Adrenal gland (tissue), 12 donors: ENCODE measurements around the gene MTF1. TPM values are rescaled to one million over a fixed set of nuclear protein-coding genes. Genes with fewer than 3 reads are reported as not detected.
A peak's percentile ranks its signal among the peaks of the same experiment; 100 is the strongest.

Experiments used
- DNase-seq, 7 donors: peaks; one replicate each; pipeline ENCODE4 v3.0.0-alpha.2; 2019 to 2020
- H3K27ac ChIP-seq, 5 donors: fragments of 200-600 bp; sonication (generic) in 4 of 5; 1 replicate in 3 of 5; 2 replicates in 2 of 5; pipeline versions ENCODE4 v1.5.1 to v1.8.0; 2016 to 2020; ENCODE audit warnings: mild to moderate bottlenecking in 1 of 5
- H3K27me3 ChIP-seq: fragments of 200-600 bp; 2 replicates; pipeline ENCODE4 v1.8.0; 2021
- H3K36me3 ChIP-seq, 2 donors: fragments of 200-600 bp; replicated peaks in 1 of 2; 1 replicate in 1 of 2; 2 replicates in 1 of 2; pipeline versions ENCODE4 v1.5.1 to v1.8.0; 2018 to 2022
- H3K4me1 ChIP-seq, 2 donors: fragments of 200-600 bp; replicated peaks in 1 of 2; 1 replicate in 1 of 2; 2 replicates in 1 of 2; pipeline versions ENCODE4 v1.5.1 to v1.8.0; 2018 to 2021
- H3K4me3 ChIP-seq, 4 donors: fragments of 200-600 bp; sonication (generic) in 3 of 4; one replicate each; pipeline ENCODE4 v1.5.1; 2016 to 2018
- H3K9me3 ChIP-seq, 3 donors: fragments of 200-600 bp; sonication (generic) in 1 of 3; replicated peaks in 1 of 3; 1 replicate in 2 of 3; 2 replicates in 1 of 3; pipeline versions ENCODE4 v1.5.1 to v1.8.0; 2016 to 2021
- POLR2A ChIP-seq, 2 donors: fragments of 450-650 bp; IDR thresholded peaks; one replicate each; pipeline ENCODE4 v1.6.1; 2017; ENCODE audit warnings: antibody characterized with exemption in 2 of 2, mild to moderate bottlenecking in 2 of 2, moderate library complexity in 1 of 2
- WGBS, 4 donors: extraction: QIAGEN DNeasy Blood & Tissue Kit in 2 of 4; methylation state at CpG; one replicate each; pipeline versions ENCODE4 v1.1.5 to v1.1.7; 2013 to 2017; 5-methylcytosine and 5-hydroxymethylcytosine counted together
- intact Hi-C, 2 donors: fragments of 100-400 bp; cut with DNase I; formaldehyde crosslinking; loops; one replicate each; pipeline versions ENCODE4 v1.14.1 to v1.15.0; 2022 to 2023
- polyA plus RNA-seq, 3 donors: library from polyadenylated mRNA; stranded (reverse); fragments of 200-250 nt in 2 of 3; fragments of 350-450 nt in 1 of 3; fragmentation: Illumina TruSeq in 1 of 3; extraction: RNeasy Lipid Tissue Mini Kit (QIAGEN cat#74804) in 1 of 3; gene quantifications; one replicate each; pipeline ENCODE4 v1.2.3, GENCODE V29; 2013 to 2014
- total RNA-seq, 9 donors: library from RNA; depleted of rRNA in 4 of 9; stranded (reverse); fragments of >200 nt in 4 of 9; fragments of 120-200 nt in 1 of 9; fragmentation: NEBNext Ultra II Directional in 1 of 9; extraction: Animal tissue kit (Norgen Biotek cat#: 25700) in 1 of 9; gene quantifications; one replicate each; pipeline versions ENCODE4 v1.1.0 to v1.2.4, GENCODE V29; 2013 to 2023
- TF ChIP-seq, protein P1 (sequence below), 6 experiments: fragments of 450-650 bp in 4 of 6; fragments of 200-600 bp in 2 of 6; sonication (generic) in 1 of 6; IDR thresholded peaks; 1 replicate in 5 of 6; 2 replicates in 1 of 6; pipeline versions ENCODE4 v1.5.1 to v1.8.0; 2016 to 2021; ENCODE audit warnings: antibody characterized with exemption in 6 of 6, mild to moderate bottlenecking in 2 of 6, moderate library complexity in 1 of 6
- donor health status: healthy with polysubstance abuse.
- donor health status: Bipolar disorder and iron deficiency.
- donor health status: DM: yes; HTN: yes; CAD: no.
- donor health status: DM: no; HTN: no; CAD: no.
- donor health status: DM: no; HTN: no; CAD: no.
- donor health status: DM: yes; HTN: yes; CAD: no.

MTF1 gene
- total and polyA plus RNA-seq, 12 donors = 1.4 to 28.0 (median 5.7) TPM

DNA sequence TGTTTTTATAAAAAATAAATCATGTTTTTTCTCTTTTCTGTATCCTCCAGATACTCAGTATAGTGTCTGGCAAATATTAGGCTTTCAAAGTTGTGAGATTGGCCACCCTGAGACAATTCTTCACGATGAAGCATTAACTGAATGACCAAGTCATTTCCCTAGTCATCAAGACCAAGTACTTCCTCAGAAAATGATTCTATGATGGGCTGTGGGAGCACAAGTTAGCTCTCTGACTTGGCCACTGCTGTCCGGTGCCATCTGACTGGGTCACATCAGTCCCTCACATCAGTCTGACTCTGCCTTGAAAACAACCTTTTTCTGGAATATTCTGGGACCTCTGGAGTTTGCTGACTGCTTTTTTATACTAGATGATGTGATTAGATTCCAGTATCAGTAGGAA is 37.9 kb downstream of the MTF1 start:
- no peaks in the 10 kb centered on the region for H3K9me3 ChIP-seq
- H3K27me3 ChIP-seq = no peaks in the 10 kb centered on the region
- H3K27ac ChIP-seq = no peak overlapping the region
- 89 to 93% (median 91%) methylated on average over 2 of the region's 2 CpGs for WGBS, 4 donors
- no peak for DNase-seq
- intact Hi-C loops = no loop called here
- H3K4me1 ChIP-seq = peaks cover 0 to 6% of the 10 kb centered on the region in 2 donors
- peaks cover 0 to 47% of the 10 kb centered on the region in 2 donors for H3K36me3 ChIP-seq
- no peak overlapping the region for H3K4me3 ChIP-seq
- TF ChIP-seq, protein P1, sequence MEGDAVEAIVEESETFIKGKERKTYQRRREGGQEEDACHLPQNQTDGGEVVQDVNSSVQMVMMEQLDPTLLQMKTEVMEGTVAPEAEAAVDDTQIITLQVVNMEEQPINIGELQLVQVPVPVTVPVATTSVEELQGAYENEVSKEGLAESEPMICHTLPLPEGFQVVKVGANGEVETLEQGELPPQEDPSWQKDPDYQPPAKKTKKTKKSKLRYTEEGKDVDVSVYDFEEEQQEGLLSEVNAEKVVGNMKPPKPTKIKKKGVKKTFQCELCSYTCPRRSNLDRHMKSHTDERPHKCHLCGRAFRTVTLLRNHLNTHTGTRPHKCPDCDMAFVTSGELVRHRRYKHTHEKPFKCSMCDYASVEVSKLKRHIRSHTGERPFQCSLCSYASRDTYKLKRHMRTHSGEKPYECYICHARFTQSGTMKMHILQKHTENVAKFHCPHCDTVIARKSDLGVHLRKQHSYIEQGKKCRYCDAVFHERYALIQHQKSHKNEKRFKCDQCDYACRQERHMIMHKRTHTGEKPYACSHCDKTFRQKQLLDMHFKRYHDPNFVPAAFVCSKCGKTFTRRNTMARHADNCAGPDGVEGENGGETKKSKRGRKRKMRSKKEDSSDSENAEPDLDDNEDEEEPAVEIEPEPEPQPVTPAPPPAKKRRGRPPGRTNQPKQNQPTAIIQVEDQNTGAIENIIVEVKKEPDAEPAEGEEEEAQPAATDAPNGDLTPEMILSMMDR (IDR thresholded peaks at IDR 0.05) = no peak
- TF ChIP-seq POLR2A (IDR thresholded peaks at IDR 0.05) = no peak

DNA sequence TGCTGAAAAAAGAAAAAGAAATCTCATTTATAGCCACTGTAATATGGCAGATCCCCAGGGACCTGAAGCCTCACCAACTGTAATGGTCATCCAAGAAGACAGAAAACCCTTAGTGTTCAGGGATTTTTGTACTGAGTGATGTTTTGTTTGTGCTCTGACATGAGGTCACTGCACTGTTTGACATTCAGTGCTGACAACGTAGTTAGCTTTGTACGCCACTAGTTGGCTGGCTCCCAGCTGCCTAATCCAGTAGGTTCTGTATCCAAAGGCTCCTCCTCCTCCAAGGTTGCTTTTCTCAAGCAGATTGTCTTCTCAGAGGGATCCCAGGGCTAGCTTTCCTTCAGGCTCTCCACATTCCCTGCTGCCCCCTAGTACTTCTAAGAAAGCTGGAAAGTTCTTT is 41.9 kb downstream of the MTF1 start:
- no peaks in the 10 kb centered on the region for H3K27me3 ChIP-seq
- H3K9me3 ChIP-seq = no peaks in the 10 kb centered on the region
- no peak overlapping the region for H3K4me3 ChIP-seq
- H3K36me3 ChIP-seq = peaks cover 0 to 49% of the 10 kb centered on the region in 2 donors
- intact Hi-C loops = no loop called here
- TF ChIP-seq POLR2A (IDR thresholded peaks at IDR 0.05) = no peak
- TF ChIP-seq, protein P1 (IDR thresholded peaks at IDR 0.05) = no peak
- peak; percentile 49 to 89 (median 64) for DNase-seq
- H3K27ac ChIP-seq = peak overlapping the region in 2 of 5 donors; percentile 24 to 27
- peaks cover 0 to 11% of the 10 kb centered on the region in 2 donors for H3K4me1 ChIP-seq
- WGBS, 4 donors = 6 to 18% (median 16%) methylated on average over 2 of the region's 2 CpGs

GRCh38 chr1:37814252-37814651 is 45.1 kb downstream of the MTF1 start:
- H3K9me3 ChIP-seq = no peaks in the 10 kb centered on the region
- intact Hi-C loops = loop anchor here in 1 of 2 donors (5.0 kb wide), 1 partner anchor 43 kb away; the partner anchor contains the start of gene MTF1
- H3K36me3 ChIP-seq = peaks cover 0 to 19% of the 10 kb centered on the region in 2 donors
- DNase-seq = peak in 5 of 7 donors; percentile 24 to 88 (median 37)
- WGBS, 4 donors = 54 to 93% (median 80%) methylated on average over 5 to 7 of the region's 7 CpGs
- no peaks in the 10 kb centered on the region for H3K27me3 ChIP-seq
- no peak overlapping the region for H3K4me3 ChIP-seq
- TF ChIP-seq, protein P1 (IDR thresholded peaks at IDR 0.05) = no peak
- peak overlapping the region in 2 of 5 donors; percentile 31 to 59 for H3K27ac ChIP-seq
- peaks cover 4 to 22% of the 10 kb centered on the region in 2 donors for H3K4me1 ChIP-seq

GRCh38 chr1:37813529-37814145 is 45.8 kb downstream of the MTF1 start:
- H3K4me1 ChIP-seq = peaks cover 10 to 28% of the 10 kb centered on the region in 2 donors
- peaks cover 0 to 15% of the 10 kb centered on the region in 2 donors for H3K36me3 ChIP-seq
- peak overlapping the region in 2 of 5 donors; percentile 18 to 59 for H3K27ac ChIP-seq
- DNase-seq = no peak
- intact Hi-C loops = loop anchor here in 1 of 2 donors (5.0 kb wide), 1 partner anchor 44 kb away; the partner anchor contains the start of gene MTF1
- H3K9me3 ChIP-seq = no peaks in the 10 kb centered on the region
- TF ChIP-seq, protein P1 (IDR thresholded peaks at IDR 0.05) = no peak
- TF ChIP-seq POLR2A (IDR thresholded peaks at IDR 0.05) = no peak
- WGBS, 4 donors = 67 to 78% (median 75%) methylated on average over 2 of the region's 2 CpGs
- H3K27me3 ChIP-seq = no peaks in the 10 kb centered on the region
- H3K4me3 ChIP-seq = no peak overlapping the region
